GF-D8 (cell line): ENCODE measurements around the gene LIN28A.

ENCODE experiments used
- DNase-seq: peaks from one replicate; lab custom pipeline; 2025; lab: John Stamatoyannopoulos, UW

LIN28A gene

GRCh38 chr1:26388791-26389445, 21.7 kb upstream of the LIN28A start:
- DNase-seq, result no peak

- DNase-seq, result no peak
Observed at GRCh38 chr1:26389604-26390247, 20.9 kb upstream of the LIN28A start.

- DNase-seq, result no peak
Observed at GRCh38 chr1:26391450-26391849, 19.2 kb upstream of the LIN28A start.

- no peak for DNase-seq
Observed at GRCh38 chr1:26395754-26396153, 14.9 kb upstream of the LIN28A start.

GRCh38 chr1:26399034-26399433, 11.6 kb upstream of the LIN28A start:
- DNase-seq, result no peak

GRCh38 chr1:26401891-26402290, 8.7 kb upstream of the LIN28A start:
- no peak for DNase-seq

- DNase-seq, result no peak
Observed at GRCh38 chr1:26403656-26404055, 7.0 kb upstream of the LIN28A start.

- no peak for DNase-seq
Observed at GRCh38 chr1:26404641-26405040, 6.0 kb upstream of the LIN28A start.

GRCh38 chr1:26405281-26405915, 5.2 kb upstream of the LIN28A start:
- no peak for DNase-seq

- DNase-seq, result no peak
Observed at GRCh38 chr1:26408604-26409003, 2.0 kb upstream of the LIN28A start.

- no peak for DNase-seq
Observed at GRCh38 chr1:26409191-26409807, 1.3 kb upstream of the LIN28A start.

GRCh38 chr1:26411624-26412074, 1.0 kb downstream of the LIN28A start:
- DNase-seq, result no peak

- no peak for DNase-seq
Observed at GRCh38 chr1:26412180-26412840, 1.7 kb downstream of the LIN28A start.

- no peak for DNase-seq
Observed at GRCh38 chr1:26413031-26413430, 2.4 kb downstream of the LIN28A start.

- peak; percentile 6 for DNase-seq
Observed at GRCh38 chr1:26417111-26417759, 6.6 kb downstream of the LIN28A start.

- no peak for DNase-seq
Observed at GRCh38 chr1:26418865-26419349, 8.3 kb downstream of the LIN28A start.

GRCh38 chr1:26419494-26419893, 8.9 kb downstream of the LIN28A start:
- DNase-seq, result no peak

- no peak for DNase-seq
Observed at GRCh38 chr1:26429721-26430120, 19.1 kb downstream of the LIN28A start.

GRCh38 chr1:26431979-26432695, 21.5 kb downstream of the LIN28A start, which contains the start of gene DHDDS:
Gene DHDDS, plus strand, starts transcription at chr1:26432321. Its CDS starts 625 bp downstream, at chr1:26432946.
- DNase-seq, result peak; percentile 95

GRCh38 chr1:26432793-26433192, 22.2 kb downstream of the LIN28A start:
- no peak for DNase-seq
